ENCODE data around the gene SH2D1A. TPM values are rescaled to one million over a fixed set of nuclear protein-coding genes. Genes with fewer than 3 reads are reported as not detected.
"Not testable (repeated sequence)": the region's sequence is repeated elsewhere in the genome, so short reads cannot be mapped to it uniquely, and the experiment has no call there.

The SH2D1A gene
- total RNA-seq, 1 experiment from 2014 or later, result not detected

DNA sequence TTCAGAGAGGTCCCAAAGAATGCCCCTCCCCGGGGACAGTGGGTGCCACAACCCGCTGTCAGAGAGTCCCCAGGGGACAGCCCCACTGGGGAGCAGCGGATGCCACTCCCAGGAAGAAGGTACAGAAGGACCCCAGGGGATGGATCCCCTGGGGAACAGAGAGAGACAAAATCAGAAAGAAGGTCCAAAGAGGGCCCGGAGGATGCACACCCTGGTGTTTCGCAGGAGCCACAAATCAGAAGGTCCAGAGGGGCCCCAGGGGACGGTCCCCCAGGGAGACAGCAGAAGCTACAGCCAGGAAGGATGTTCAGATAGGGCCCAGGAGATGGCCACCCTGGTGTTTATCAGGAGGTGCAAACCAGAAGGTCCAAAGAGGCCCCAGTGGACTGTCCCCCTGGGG lies 12.5 kb upstream of the SH2D1A start:
- no peak for DNase-seq
- H4K8ac ChIP-seq (replicated peaks; ENCODE audit: insufficient read length, low read depth, low read length), result no peak overlapping the region
- Mint-ChIP-seq H3K36me3 (ENCODE audit: insufficient read depth in 1 of 3, low read depth in 3 of 3) (no peaks in the 10 kb centered on the region), H3K27ac (no peak overlapping the region), H3K4me3 (no peak overlapping the region), H3K4me1 (0 out of 4 replicates have a peak, but pooled peaks cover 0 to under 1% of the 10 kb centered on the region in 2 experiments), H3K9me3 (peaks cover 5 to 8% of the 10 kb centered on the region in 2 experiments; a peak in 4 of 5 replicates), H3K27me3 (ENCODE audit: low read depth) (no peaks in the 10 kb centered on the region; the same call in 1 of the 2 replicates)
- H3K4me1 ChIP-seq (ENCODE audit: insufficient read depth, low read length), result no peaks in the 10 kb centered on the region
- no peak overlapping the region for H3K4me2 ChIP-seq (ENCODE audit: insufficient read depth, insufficient read length, low read length)
- H2BK5ac ChIP-seq (ENCODE audit: insufficient read length, low read length), result no peak overlapping the region
- H3K79me1 ChIP-seq (ENCODE audit: insufficient read depth, low read depth, low read length, poor library complexity, severe bottlenecking), result no peaks in the 10 kb centered on the region
- H3K18ac ChIP-seq (ENCODE audit: insufficient read length, low read depth, low read length), result no peak overlapping the region
- no peak overlapping the region for H3K56ac ChIP-seq (ENCODE audit: insufficient read length, low read depth, low read length)
- H2AFZ ChIP-seq (ENCODE audit: low read length), result no peak overlapping the region
- H3K27ac ChIP-seq (ENCODE audit: insufficient read length, low read depth, low read length), result no peak overlapping the region
- H2AK5ac ChIP-seq (ENCODE audit: insufficient read length, low read length), result no peak overlapping the region
- no peak overlapping the region for H3K9ac ChIP-seq (ENCODE audit: extremely low read depth, insufficient read length, low read length)
- no CpG with 5 or more reads among the region's 6 CpGs for WGBS (ENCODE audit: extremely low coverage, insufficient read length, low lambda C conversion rate)
- no peak overlapping the region for H2BK120ac ChIP-seq (ENCODE audit: low read depth, low read length, poor library complexity, severe bottlenecking)
- no peak overlapping the region for H3K23ac ChIP-seq (ENCODE audit: insufficient read length, low read depth, low read length)
- H2BK15ac ChIP-seq (ENCODE audit: low read depth, low read length), result no peak overlapping the region
- H3K27me3 ChIP-seq (ENCODE audit: insufficient read depth, low read length), result no peaks in the 10 kb centered on the region
- no peak overlapping the region for H3T11ph ChIP-seq (ENCODE audit: low read length)
- H4K91ac ChIP-seq (ENCODE audit: insufficient read length, low read depth, low read length), result no peak overlapping the region
- TF ChIP-seq, protein P1, sequence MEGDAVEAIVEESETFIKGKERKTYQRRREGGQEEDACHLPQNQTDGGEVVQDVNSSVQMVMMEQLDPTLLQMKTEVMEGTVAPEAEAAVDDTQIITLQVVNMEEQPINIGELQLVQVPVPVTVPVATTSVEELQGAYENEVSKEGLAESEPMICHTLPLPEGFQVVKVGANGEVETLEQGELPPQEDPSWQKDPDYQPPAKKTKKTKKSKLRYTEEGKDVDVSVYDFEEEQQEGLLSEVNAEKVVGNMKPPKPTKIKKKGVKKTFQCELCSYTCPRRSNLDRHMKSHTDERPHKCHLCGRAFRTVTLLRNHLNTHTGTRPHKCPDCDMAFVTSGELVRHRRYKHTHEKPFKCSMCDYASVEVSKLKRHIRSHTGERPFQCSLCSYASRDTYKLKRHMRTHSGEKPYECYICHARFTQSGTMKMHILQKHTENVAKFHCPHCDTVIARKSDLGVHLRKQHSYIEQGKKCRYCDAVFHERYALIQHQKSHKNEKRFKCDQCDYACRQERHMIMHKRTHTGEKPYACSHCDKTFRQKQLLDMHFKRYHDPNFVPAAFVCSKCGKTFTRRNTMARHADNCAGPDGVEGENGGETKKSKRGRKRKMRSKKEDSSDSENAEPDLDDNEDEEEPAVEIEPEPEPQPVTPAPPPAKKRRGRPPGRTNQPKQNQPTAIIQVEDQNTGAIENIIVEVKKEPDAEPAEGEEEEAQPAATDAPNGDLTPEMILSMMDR (conservative IDR thresholded peaks at IDR 0.05), result no peak
- H3K79me2 ChIP-seq (ENCODE audit: insufficient read depth, low read length), result no peaks in the 10 kb centered on the region
- no peaks in the 10 kb centered on the region for H4K20me1 ChIP-seq (ENCODE audit: control insufficient read depth, insufficient read depth, insufficient read length)
- H3K4ac ChIP-seq (ENCODE audit: low read depth, low read length), result no peak overlapping the region
- H2BK12ac ChIP-seq (ENCODE audit: insufficient read length, low read depth, low read length), result no peak overlapping the region
- H3K9me3 ChIP-seq (ENCODE audit: control insufficient read depth, low read depth, low read length), result no peaks in the 10 kb centered on the region
- H3K23me2 ChIP-seq (ENCODE audit: insufficient read length, low read depth, low read length, poor library complexity, severe bottlenecking), result no peaks in the 10 kb centered on the region
- no peak overlapping the region for H2BK20ac ChIP-seq (ENCODE audit: low read depth, low read length, poor library complexity, severe bottlenecking)
- no peak overlapping the region for H3K14ac ChIP-seq (ENCODE audit: insufficient read depth, low read length)
- no peak overlapping the region for H4K5ac ChIP-seq (ENCODE audit: insufficient read length, low read depth, low read length)

DNA sequence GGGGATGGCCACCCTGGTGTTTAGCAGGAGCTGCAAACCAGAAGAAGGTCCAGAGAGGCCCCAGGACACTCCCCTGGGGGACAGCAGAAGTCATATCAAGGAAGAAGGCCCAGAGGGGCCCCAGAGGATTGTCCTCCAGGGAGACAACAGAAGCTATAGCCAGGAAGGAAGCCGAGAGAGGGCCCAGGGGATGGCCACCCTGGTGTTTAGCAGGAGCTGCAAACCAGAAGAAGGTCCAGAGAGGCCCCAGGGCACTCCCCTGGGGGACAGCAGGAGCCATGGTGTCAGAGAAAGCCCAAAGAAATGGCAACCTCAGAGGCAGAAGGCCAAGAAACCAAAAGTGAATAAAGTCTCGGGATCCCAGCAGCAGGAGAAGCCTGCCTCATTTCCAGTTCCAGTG lies 11.8 kb upstream of the SH2D1A start:
- H2AFZ ChIP-seq (ENCODE audit: low read length); H3K36me3 Mint-ChIP-seq (ENCODE audit: insufficient read depth in 1 of 3, low read depth in 3 of 3): not testable (repeated sequence)

More for the DNA sequence above, 11.8 kb upstream of the SH2D1A start:
- DNase-seq; H4K8ac ChIP-seq (replicated peaks; ENCODE audit: insufficient read length, low read depth, low read length); H2BK5ac ChIP-seq (ENCODE audit: insufficient read length, low read length); H4K91ac ChIP-seq (ENCODE audit: insufficient read length, low read depth, low read length); H3K4me1 Mint-ChIP-seq; H2AK5ac ChIP-seq (ENCODE audit: insufficient read length, low read length); H3K9me3 ChIP-seq (ENCODE audit: control insufficient read depth, low read depth, low read length); H3K4me1 ChIP-seq (ENCODE audit: insufficient read depth, low read length); H3K4ac ChIP-seq (ENCODE audit: low read depth, low read length); H2BK12ac ChIP-seq (ENCODE audit: insufficient read length, low read depth, low read length); H4K5ac ChIP-seq (ENCODE audit: insufficient read length, low read depth, low read length); H3K27me3 Mint-ChIP-seq (ENCODE audit: low read depth); H3K79me2 ChIP-seq (ENCODE audit: insufficient read depth, low read length); H3K23me2 ChIP-seq (ENCODE audit: insufficient read length, low read depth, low read length, poor library complexity, severe bottlenecking); H3T11ph ChIP-seq (ENCODE audit: low read length); H3K14ac ChIP-seq (ENCODE audit: insufficient read depth, low read length); H3K4me3 Mint-ChIP-seq; H4K20me1 ChIP-seq (ENCODE audit: control insufficient read depth, insufficient read depth, insufficient read length); H3K18ac ChIP-seq (ENCODE audit: insufficient read length, low read depth, low read length); H3K23ac ChIP-seq (ENCODE audit: insufficient read length, low read depth, low read length); H2BK20ac ChIP-seq (ENCODE audit: low read depth, low read length, poor library complexity, severe bottlenecking); H3K4me2 ChIP-seq (ENCODE audit: insufficient read depth, insufficient read length, low read length); H3K9me3 Mint-ChIP-seq; H3K27me3 ChIP-seq (ENCODE audit: insufficient read depth, low read length); H3K9ac ChIP-seq (ENCODE audit: extremely low read depth, insufficient read length, low read length); H2BK120ac ChIP-seq (ENCODE audit: low read depth, low read length, poor library complexity, severe bottlenecking); H3K27ac ChIP-seq (ENCODE audit: insufficient read length, low read depth, low read length); H3K27ac Mint-ChIP-seq; H3K56ac ChIP-seq (ENCODE audit: insufficient read length, low read depth, low read length); H3K79me1 ChIP-seq (ENCODE audit: insufficient read depth, low read depth, low read length, poor library complexity, severe bottlenecking); H2BK15ac ChIP-seq (ENCODE audit: low read depth, low read length): not testable (repeated sequence)
- WGBS (ENCODE audit: extremely low coverage, insufficient read length, low lambda C conversion rate), result no CpG with 5 or more reads among the region's 2 CpGs

Data from H9 (cell line).